Measurements from ENCODE around the gene ANKRD34A.

- no peak for TF ChIP-seq EP300 (conservative IDR thresholded peaks at IDR 0.05; ENCODE audit: poor library complexity, severe bottlenecking)
- no peak for TF ChIP-seq TAF1 (IDR thresholded peaks at IDR 0.05; ENCODE audit: low read depth)
- no peak for TF ChIP-seq POLR2AphosphoS5 (IDR thresholded peaks at IDR 0.05)
Observed at GRCh38 chr1:145992958-145993617, 28.7 kb upstream of the ANKRD34A start.

All from neural cell (in vitro differentiated cells).